HG03103 (cell line): ENCODE data around the gene LY6G5C.

Experiments used
- ATAC-seq: cut with Tn5 transposase; IDR thresholded peaks from one replicate; pipeline ENCODE4 v1.9.1; 2021; ENCODE audit warnings: low read depth; ENCODE audit not compliant: unreplicated experiment

The LY6G5C gene

GRCh38 chr6:31642798-31643570, 37.9 kb downstream of the LY6G5C start:
- no peak for ATAC-seq

GRCh38 chr6:31641370-31641769, 39.5 kb downstream of the LY6G5C start:
- ATAC-seq: no peak

- ATAC-seq: no peak
Measured at GRCh38 chr6:31640612-31641011, 40.3 kb downstream of the LY6G5C start.

GRCh38 chr6:31639449-31639861, 41.4 kb downstream of the LY6G5C start:
- no peak for ATAC-seq

- ATAC-seq: no peak
Measured at GRCh38 chr6:31639043-31639442, 41.8 kb downstream of the LY6G5C start.

GRCh38 chr6:31636698-31637596, 43.9 kb downstream of the LY6G5C start:
- ATAC-seq: no peak

GRCh38 chr6:31634969-31635575, 45.8 kb downstream of the LY6G5C start:
- no peak for ATAC-seq

- ATAC-seq: no peak
Measured at GRCh38 chr6:31634131-31634530, 46.7 kb downstream of the LY6G5C start.

- ATAC-seq: no peak
Measured at GRCh38 chr6:31633447-31633846, 47.4 kb downstream of the LY6G5C start.

- no peak for ATAC-seq
Measured at GRCh38 chr6:31632279-31632946, 48.5 kb downstream of the LY6G5C start.

GRCh38 chr6:31631681-31632278, 49.1 kb downstream of the LY6G5C start:
- no peak for ATAC-seq

GRCh38 chr6:31631209-31631608, 49.7 kb downstream of the LY6G5C start:
- no peak for ATAC-seq

- ATAC-seq: no peak
Measured at GRCh38 chr6:31630177-31630934, 50.5 kb downstream of the LY6G5C start.

GRCh38 chr6:31629014-31629413, 51.9 kb downstream of the LY6G5C start:
- no peak for ATAC-seq

- ATAC-seq: no peak
Measured at GRCh38 chr6:31627690-31628287, 53.1 kb downstream of the LY6G5C start.

- no peak for ATAC-seq
Measured at GRCh38 chr6:31626952-31627351, 53.9 kb downstream of the LY6G5C start.
